GM18519 (cell line): Measurements from ENCODE around the gene KDM3A.

Source experiments
- ATAC-seq: cut with Tn5 transposase; IDR thresholded peaks from one replicate; pipeline ENCODE4 v1.9.1; 2021; ENCODE audit warnings: mild to moderate bottlenecking, moderate library complexity; ENCODE audit not compliant: unreplicated experiment, low FRiP score

The KDM3A gene

GRCh38 chr2:86440631-86441391 is at the start of gene KDM3A:
TSS of gene KDM3A (plus strand) at chr2:86441371. CDS start at chr2:86442048, 677 bp downstream.
- ATAC-seq, result peak; percentile 76

GRCh38 chr2:86392873-86393518 is 48.2 kb upstream of the KDM3A start:
- ATAC-seq, result no peak

GRCh38 chr2:86393521-86394491 is 47.4 kb upstream of the KDM3A start:
- no peak for ATAC-seq

- ATAC-seq, result no peak
Measured at GRCh38 chr2:86396291-86396785, 44.8 kb upstream of the KDM3A start.

- ATAC-seq, result no peak
Measured at GRCh38 chr2:86397986-86398385, 43.2 kb upstream of the KDM3A start.

- ATAC-seq, result no peak
Measured at GRCh38 chr2:86398500-86399474, 42.4 kb upstream of the KDM3A start.

- ATAC-seq, result no peak
Measured at GRCh38 chr2:86400321-86400720, 40.9 kb upstream of the KDM3A start.

GRCh38 chr2:86410581-86410980 is 30.6 kb upstream of the KDM3A start:
- ATAC-seq, result no peak

- no peak for ATAC-seq
Measured at GRCh38 chr2:86411396-86411795, 29.8 kb upstream of the KDM3A start.

GRCh38 chr2:86412007-86412406 is 29.2 kb upstream of the KDM3A start:
- no peak for ATAC-seq

- ATAC-seq, result no peak
Measured at GRCh38 chr2:86413296-86414094, 27.7 kb upstream of the KDM3A start.

GRCh38 chr2:86414996-86415395 is 26.2 kb upstream of the KDM3A start:
- no peak for ATAC-seq

- no peak for ATAC-seq
Measured at GRCh38 chr2:86416146-86416545, 25.0 kb upstream of the KDM3A start.

GRCh38 chr2:86417961-86418360 is 23.2 kb upstream of the KDM3A start:
- no peak for ATAC-seq

- ATAC-seq, result no peak
Measured at GRCh38 chr2:86420913-86421312, 20.3 kb upstream of the KDM3A start.

- ATAC-seq, result no peak
Measured at GRCh38 chr2:86426271-86426670, 14.9 kb upstream of the KDM3A start.

- no peak for ATAC-seq
Measured at GRCh38 chr2:86429335-86429734, 11.8 kb upstream of the KDM3A start.

GRCh38 chr2:86430368-86430767 is 10.8 kb upstream of the KDM3A start:
- ATAC-seq, result no peak

- no peak for ATAC-seq
Measured at GRCh38 chr2:86433137-86433536, 8.0 kb upstream of the KDM3A start.
